ENCODE measurements around the gene LNPEP.

LNPEP gene

DNA sequence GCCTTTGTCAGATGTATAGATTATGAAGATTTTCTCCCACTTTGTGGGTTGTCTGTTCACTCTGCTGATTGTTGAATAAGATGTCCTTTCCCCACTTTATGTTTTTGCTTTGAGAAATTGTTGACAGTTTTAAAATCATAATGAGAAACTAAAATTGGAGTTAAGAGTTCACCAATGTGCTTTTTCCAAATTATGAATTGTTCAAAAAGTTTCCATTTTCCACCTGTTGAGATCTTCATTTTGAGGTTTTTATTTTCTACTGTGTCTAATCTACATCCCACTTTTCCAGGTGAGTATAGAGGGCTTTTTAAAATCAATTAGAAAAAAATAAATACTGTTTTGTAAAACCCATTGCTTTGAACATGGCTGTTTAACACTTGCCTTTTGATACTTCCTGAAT lies 55.8 kb downstream of the LNPEP start:
- H3K14ac ChIP-seq (ENCODE audit: low read length), result no peak overlapping the region
- H2BK120ac ChIP-seq (ENCODE audit: insufficient read depth, low read length, poor library complexity), result no peak overlapping the region
- no peak overlapping the region for H2BK5ac ChIP-seq (ENCODE audit: low read depth, low read length, poor library complexity)
- H3K36me3 ChIP-seq (ENCODE audit: control insufficient read depth in 1 of 2, insufficient read depth in 2 of 2, low read length in 2 of 2), result no peaks in the 10 kb centered on the region
- no peak overlapping the region for H2BK12ac ChIP-seq (ENCODE audit: low read length)
- H3K27me3 ChIP-seq (ENCODE audit: insufficient read depth, low read length), result no peaks in the 10 kb centered on the region
- no peak overlapping the region for H4K8ac ChIP-seq (ENCODE audit: low read depth, low read length)
- no peak overlapping the region for H3K4me3 ChIP-seq (ENCODE audit: low read depth, low read length)
- H3K18ac ChIP-seq (ENCODE audit: low read length), result no peak overlapping the region
- H2AFZ ChIP-seq (ENCODE audit: insufficient read depth, low read length, poor library complexity), result no peak overlapping the region
- DNase-seq, result no peak
- no peak overlapping the region for H3K4ac ChIP-seq (ENCODE audit: low read depth, low read length)
- no peak overlapping the region for H2AK5ac ChIP-seq (ENCODE audit: low read length)
- H3K27ac ChIP-seq (ENCODE audit: low read depth, low read length), result no peak overlapping the region
- no peak overlapping the region for H3K23ac ChIP-seq (ENCODE audit: low read length)
- H3K4me2 ChIP-seq (ENCODE audit: low read length), result no peak overlapping the region
- H4K91ac ChIP-seq (ENCODE audit: low read depth, low read length), result no peak overlapping the region
- no peaks in the 10 kb centered on the region for H3K79me2 ChIP-seq (ENCODE audit: control insufficient read depth, insufficient read depth, low read length, poor library complexity)
- no peaks in the 10 kb centered on the region for H3K4me1 ChIP-seq (ENCODE audit: control insufficient read depth in 1 of 2, insufficient read depth in 2 of 2, low read length in 2 of 2)
- H3K9me3 ChIP-seq (ENCODE audit: insufficient read depth, low read depth, low read length), result no peaks in the 10 kb centered on the region
- H3K79me1 ChIP-seq (ENCODE audit: low read length), result no peaks in the 10 kb centered on the region
- no peak overlapping the region for H4K12ac ChIP-seq (ENCODE audit: low read depth, low read length)
- H3K9ac ChIP-seq (ENCODE audit: low read length), result no peak overlapping the region

GRCh38 chr5:96993760-96994159 lies 57.9 kb downstream of the LNPEP start:
- no peak overlapping the region for H2AK5ac ChIP-seq (ENCODE audit: low read length)
- H3K9ac ChIP-seq (ENCODE audit: low read length), result no peak overlapping the region
- no peak overlapping the region for H2BK5ac ChIP-seq (ENCODE audit: low read depth, low read length, poor library complexity)
- H3K23ac ChIP-seq (ENCODE audit: low read length), result no peak overlapping the region
- no peak overlapping the region for H3K14ac ChIP-seq (ENCODE audit: low read length)
- no peak overlapping the region for H3K4me2 ChIP-seq (ENCODE audit: low read length)
- H3K4me3 ChIP-seq (ENCODE audit: low read depth, low read length), result no peak overlapping the region
- no peak overlapping the region for H2BK120ac ChIP-seq (ENCODE audit: insufficient read depth, low read length, poor library complexity)
- DNase-seq, result no peak
- no peak overlapping the region for H4K91ac ChIP-seq (ENCODE audit: low read depth, low read length)
- no peaks in the 10 kb centered on the region for H3K79me1 ChIP-seq (ENCODE audit: low read length)
- H2AFZ ChIP-seq (ENCODE audit: insufficient read depth, low read length, poor library complexity), result no peak overlapping the region
- H4K12ac ChIP-seq (ENCODE audit: low read depth, low read length), result no peak overlapping the region
- H3K27me3 ChIP-seq (ENCODE audit: insufficient read depth, low read length), result no peaks in the 10 kb centered on the region
- H3K18ac ChIP-seq (ENCODE audit: low read length), result no peak overlapping the region
- no peaks in the 10 kb centered on the region for H3K4me1 ChIP-seq (ENCODE audit: control insufficient read depth in 1 of 2, insufficient read depth in 2 of 2, low read length in 2 of 2)
- no peak overlapping the region for H3K4ac ChIP-seq (ENCODE audit: low read depth, low read length)
- H3K27ac ChIP-seq (ENCODE audit: low read depth, low read length), result no peak overlapping the region
- H3K36me3 ChIP-seq (ENCODE audit: control insufficient read depth in 1 of 2, insufficient read depth in 2 of 2, low read length in 2 of 2), result no peaks in the 10 kb centered on the region
- H3K79me2 ChIP-seq (ENCODE audit: control insufficient read depth, insufficient read depth, low read length, poor library complexity), result no peaks in the 10 kb centered on the region
- WGBS (ENCODE audit: extremely low coverage, insufficient coverage, insufficient read length), result no CpG with 5 or more reads among the region's 2 CpGs
- no peak overlapping the region for H2BK12ac ChIP-seq (ENCODE audit: low read length)
- H3K9me3 ChIP-seq (ENCODE audit: insufficient read depth, low read depth, low read length), result no peaks in the 10 kb centered on the region
- H4K8ac ChIP-seq (ENCODE audit: low read depth, low read length), result no peak overlapping the region

- Histone ChIP-seq H3K27ac (ENCODE audit: low read depth, low read length) (no peak overlapping the region), H2AFZ (ENCODE audit: insufficient read depth, low read length, poor library complexity) (no peak overlapping the region), H4K91ac (ENCODE audit: low read depth, low read length) (no peak overlapping the region), H3K4me2 (ENCODE audit: low read length) (no peak overlapping the region), H3K4me1 (ENCODE audit: control insufficient read depth in 1 of 2, insufficient read depth in 2 of 2, low read length in 2 of 2) (no peaks in the 10 kb centered on the region), H3K79me1 (ENCODE audit: low read length) (no peaks in the 10 kb centered on the region), H3K9ac (ENCODE audit: low read length) (no peak overlapping the region), H2BK12ac (ENCODE audit: low read length) (no peak overlapping the region), H3K36me3 (ENCODE audit: control insufficient read depth in 1 of 2, insufficient read depth in 2 of 2, low read length in 2 of 2) (no peaks in the 10 kb centered on the region), H4K12ac (ENCODE audit: low read depth, low read length) (no peak overlapping the region), H3K9me3 (ENCODE audit: insufficient read depth, low read depth, low read length) (no peaks in the 10 kb centered on the region), H3K4me3 (ENCODE audit: low read depth, low read length) (no peak overlapping the region), H2AK5ac (ENCODE audit: low read length) (no peak overlapping the region), H3K27me3 (ENCODE audit: insufficient read depth, low read length) (no peaks in the 10 kb centered on the region), H3K14ac (ENCODE audit: low read length) (no peak overlapping the region), H4K8ac (ENCODE audit: low read depth, low read length) (no peak overlapping the region), H3K23ac (ENCODE audit: low read length) (no peak overlapping the region), H2BK120ac (ENCODE audit: insufficient read depth, low read length, poor library complexity) (no peak overlapping the region), H3K4ac (ENCODE audit: low read depth, low read length) (no peak overlapping the region), H2BK5ac (ENCODE audit: low read depth, low read length, poor library complexity) (no peak overlapping the region), H3K79me2 (ENCODE audit: control insufficient read depth, insufficient read depth, low read length, poor library complexity) (no peaks in the 10 kb centered on the region), H3K18ac (ENCODE audit: low read length) (no peak overlapping the region)
- DNase-seq, result no peak
- WGBS (ENCODE audit: extremely low coverage, insufficient coverage, insufficient read length), result no CpG with 5 or more reads among the region's 3 CpGs
Measured at GRCh38 chr5:96994493-96994892, 58.6 kb downstream of the LNPEP start.

GRCh38 chr5:96995419-96995818 lies 59.5 kb downstream of the LNPEP start:
- peak in 1 of 2 donors; percentile 35 for DNase-seq
- Histone ChIP-seq H4K8ac (ENCODE audit: low read depth, low read length) (no peak overlapping the region), H3K27me3 (ENCODE audit: insufficient read depth, low read length) (no peaks in the 10 kb centered on the region), H3K9me3 (ENCODE audit: insufficient read depth, low read depth, low read length) (no peaks in the 10 kb centered on the region), H3K4ac (ENCODE audit: low read depth, low read length) (no peak overlapping the region), H3K27ac (ENCODE audit: low read depth, low read length) (no peak overlapping the region), H2BK5ac (ENCODE audit: low read depth, low read length, poor library complexity) (no peak overlapping the region), H3K23ac (ENCODE audit: low read length) (no peak overlapping the region), H2AK5ac (ENCODE audit: low read length) (no peak overlapping the region), H3K79me2 (ENCODE audit: control insufficient read depth, insufficient read depth, low read length, poor library complexity) (no peaks in the 10 kb centered on the region), H3K9ac (ENCODE audit: low read length) (no peak overlapping the region), H2BK120ac (ENCODE audit: insufficient read depth, low read length, poor library complexity) (no peak overlapping the region), H3K4me3 (ENCODE audit: low read depth, low read length) (no peak overlapping the region), H3K14ac (ENCODE audit: low read length) (no peak overlapping the region), H3K36me3 (ENCODE audit: control insufficient read depth in 1 of 2, insufficient read depth in 2 of 2, low read length in 2 of 2) (no peaks in the 10 kb centered on the region), H4K91ac (ENCODE audit: low read depth, low read length) (no peak overlapping the region), H2AFZ (ENCODE audit: insufficient read depth, low read length, poor library complexity) (no peak overlapping the region), H2BK12ac (ENCODE audit: low read length) (no peak overlapping the region), H3K4me2 (ENCODE audit: low read length) (no peak overlapping the region), H4K12ac (ENCODE audit: low read depth, low read length) (no peak overlapping the region), H3K79me1 (ENCODE audit: low read length) (no peaks in the 10 kb centered on the region), H3K18ac (ENCODE audit: low read length) (no peak overlapping the region), H3K4me1 (ENCODE audit: control insufficient read depth in 1 of 2, insufficient read depth in 2 of 2, low read length in 2 of 2) (no peaks in the 10 kb centered on the region)
- no CpG with 5 or more reads among the region's 3 CpGs for WGBS (ENCODE audit: extremely low coverage, insufficient coverage, insufficient read length)
